ENCODE measurements around the gene ZBTB5. TPM values are rescaled to one million over a fixed set of nuclear protein-coding genes. Genes with fewer than 3 reads are reported as not detected.

The ZBTB5 gene
- total RNA-seq, 1 experiment from 2014 or later = 9.1 TPM

DNA sequence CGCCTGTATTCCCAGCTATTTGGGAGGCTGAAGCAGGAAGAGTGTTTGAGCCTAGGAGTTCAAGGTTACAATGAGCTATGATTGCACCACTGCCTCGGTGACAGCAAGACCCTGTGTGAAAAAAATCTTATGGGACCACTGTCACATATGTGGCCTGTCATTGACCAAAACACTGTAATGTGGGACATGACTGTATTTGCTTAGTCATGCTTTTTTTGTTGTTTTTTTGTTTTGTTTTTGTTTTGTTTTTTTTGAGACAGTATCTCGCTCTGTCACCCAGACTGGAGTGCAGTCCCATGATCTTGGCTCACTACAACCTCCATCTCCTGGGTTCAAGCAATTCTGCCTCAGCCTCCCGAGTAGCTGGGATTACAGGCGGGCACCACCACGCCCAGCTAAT is 34.0 kb upstream of the ZBTB5 start:
- H2BK120ac ChIP-seq (ENCODE audit: low read depth, low read length, poor library complexity, severe bottlenecking) = no peak overlapping the region
- H3K9me3 Mint-ChIP-seq = no peaks in the 10 kb centered on the region
- H3K9me3 ChIP-seq (ENCODE audit: control insufficient read depth, low read depth, low read length) = no peaks in the 10 kb centered on the region
- no peak overlapping the region for H2AK5ac ChIP-seq (ENCODE audit: insufficient read length, low read length)
- H3K23me2 ChIP-seq (ENCODE audit: insufficient read length, low read depth, low read length, poor library complexity, severe bottlenecking) = no peaks in the 10 kb centered on the region
- H3K4ac ChIP-seq (ENCODE audit: low read depth, low read length) = no peak overlapping the region
- H4K5ac ChIP-seq (ENCODE audit: insufficient read length, low read depth, low read length) = no peak overlapping the region
- no peak overlapping the region for H2BK5ac ChIP-seq (ENCODE audit: insufficient read length, low read length)
- H3K18ac ChIP-seq (ENCODE audit: insufficient read length, low read depth, low read length) = no peak overlapping the region
- H2AFZ ChIP-seq (ENCODE audit: low read length) = no peak overlapping the region
- H3K27ac ChIP-seq (ENCODE audit: insufficient read length, low read depth, low read length) = no peak overlapping the region
- H3K14ac ChIP-seq (ENCODE audit: insufficient read depth, low read length) = no peak overlapping the region
- H2BK20ac ChIP-seq (ENCODE audit: low read depth, low read length, poor library complexity, severe bottlenecking) = no peak overlapping the region
- H3K4me1 Mint-ChIP-seq = no peaks in the 10 kb centered on the region
- no CpG with 5 or more reads among the region's 6 CpGs for WGBS (ENCODE audit: extremely low coverage, insufficient read length, low lambda C conversion rate)
- no peaks in the 10 kb centered on the region for H3K4me1 ChIP-seq (ENCODE audit: insufficient read depth, low read length)
- no peak overlapping the region for H2BK15ac ChIP-seq (ENCODE audit: low read depth, low read length)
- no peaks in the 10 kb centered on the region for H3K79me1 ChIP-seq (ENCODE audit: insufficient read depth, low read depth, low read length, poor library complexity, severe bottlenecking)
- no peak overlapping the region for H3K4me3 Mint-ChIP-seq
- DNase-seq = no peak
- no peaks in the 10 kb centered on the region for H3K79me2 ChIP-seq (ENCODE audit: insufficient read depth, low read length)
- no peaks in the 10 kb centered on the region for H3K27me3 Mint-ChIP-seq (ENCODE audit: low read depth)
- TF ChIP-seq, protein P1, sequence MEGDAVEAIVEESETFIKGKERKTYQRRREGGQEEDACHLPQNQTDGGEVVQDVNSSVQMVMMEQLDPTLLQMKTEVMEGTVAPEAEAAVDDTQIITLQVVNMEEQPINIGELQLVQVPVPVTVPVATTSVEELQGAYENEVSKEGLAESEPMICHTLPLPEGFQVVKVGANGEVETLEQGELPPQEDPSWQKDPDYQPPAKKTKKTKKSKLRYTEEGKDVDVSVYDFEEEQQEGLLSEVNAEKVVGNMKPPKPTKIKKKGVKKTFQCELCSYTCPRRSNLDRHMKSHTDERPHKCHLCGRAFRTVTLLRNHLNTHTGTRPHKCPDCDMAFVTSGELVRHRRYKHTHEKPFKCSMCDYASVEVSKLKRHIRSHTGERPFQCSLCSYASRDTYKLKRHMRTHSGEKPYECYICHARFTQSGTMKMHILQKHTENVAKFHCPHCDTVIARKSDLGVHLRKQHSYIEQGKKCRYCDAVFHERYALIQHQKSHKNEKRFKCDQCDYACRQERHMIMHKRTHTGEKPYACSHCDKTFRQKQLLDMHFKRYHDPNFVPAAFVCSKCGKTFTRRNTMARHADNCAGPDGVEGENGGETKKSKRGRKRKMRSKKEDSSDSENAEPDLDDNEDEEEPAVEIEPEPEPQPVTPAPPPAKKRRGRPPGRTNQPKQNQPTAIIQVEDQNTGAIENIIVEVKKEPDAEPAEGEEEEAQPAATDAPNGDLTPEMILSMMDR (conservative IDR thresholded peaks at IDR 0.05) = no peak
- H3K36me3 Mint-ChIP-seq (ENCODE audit: insufficient read depth in 1 of 3, low read depth in 3 of 3) = peaks cover 61 to 84% (median 82%) of the 10 kb centered on the region in 3 experiments
- no peak overlapping the region for H3K27ac Mint-ChIP-seq
- H3K56ac ChIP-seq (ENCODE audit: insufficient read length, low read depth, low read length) = no peak overlapping the region
- no peak overlapping the region for H2BK12ac ChIP-seq (ENCODE audit: insufficient read length, low read depth, low read length)
- no peak overlapping the region for H3K9ac ChIP-seq (ENCODE audit: extremely low read depth, insufficient read length, low read length)
- no peak overlapping the region for H4K8ac ChIP-seq (replicated peaks; ENCODE audit: insufficient read length, low read depth, low read length)
- H3K4me2 ChIP-seq (ENCODE audit: insufficient read depth, insufficient read length, low read length) = no peak overlapping the region
- H4K91ac ChIP-seq (ENCODE audit: insufficient read length, low read depth, low read length) = no peak overlapping the region
- H3K27me3 ChIP-seq (ENCODE audit: insufficient read depth, low read length) = no peaks in the 10 kb centered on the region
- H3T11ph ChIP-seq (ENCODE audit: low read length) = no peak overlapping the region
- H3K23ac ChIP-seq (ENCODE audit: insufficient read length, low read depth, low read length) = no peak overlapping the region
- no peaks in the 10 kb centered on the region for H4K20me1 ChIP-seq (ENCODE audit: control insufficient read depth, insufficient read depth, insufficient read length)

Data from H9 (cell line).